OCI-LY7 (cell line): ENCODE measurements around the gene UBE2D1. TPM values are rescaled to one million over a fixed set of nuclear protein-coding genes. Genes with fewer than 3 reads are reported as not detected.

ENCODE experiments used
- BruUV-seq: library from RNA; stranded (reverse); fragments of 400-500 nt; replicated peaks from 2 replicates; lab custom pipeline; 2021; lab: Mats Ljungman, UMichigan
- CTCF ChIA-PET: fragments of 300-600 bp; sonication (Branson Sonifier 250); formaldehyde crosslinking; loops from one replicate; lab custom pipeline; 2022; ENCODE audit warnings: antibody characterized with exemption; ENCODE audit not compliant: unreplicated experiment; lab: Charles Lee
- POLR2A ChIA-PET: fragments of 300-600 bp; sonication (Branson Sonifier 250); formaldehyde crosslinking; loops from one replicate; lab custom pipeline; 2022; ENCODE audit warnings: antibody characterized with exemption; lab: Charles Lee
- DNase-seq: peaks from one replicate; pipeline ENCODE4 v3.0.0-alpha.2; 2015; ENCODE audit warnings: low spot score
- H2AFZ ChIP-seq: fragments of 200-600 bp; sonication (generic), shearing (Covaris generic); 2 replicates; pipeline ENCODE4 v1.6.1; 2014; ENCODE audit warnings: mild to moderate bottlenecking, antibody characterized with exemption, low read length, moderate library complexity
- H3K27ac ChIP-seq: fragments of 200-600 bp; sonication (generic); 2 replicates; pipeline ENCODE4 v1.5.1; 2014; ENCODE audit warnings: mixed run types, low read depth, mild to moderate bottlenecking, moderate library complexity, low read length, inconsistent platforms; ENCODE audit not compliant: poor library complexity, severe bottlenecking
- H3K36me3 ChIP-seq: fragments of 200-600 bp; sonication (generic); 2 replicates; pipeline ENCODE4 v1.6.1; 2014; ENCODE audit warnings: mild to moderate bottlenecking, antibody characterized with exemption, low read length, moderate library complexity, mixed read lengths; ENCODE audit not compliant: insufficient read depth
- H3K4me1 ChIP-seq: fragments of 200-600 bp; sonication (generic); 2 replicates; pipeline ENCODE4 v1.5.1; 2014; ENCODE audit warnings: mild to moderate bottlenecking, low read length; ENCODE audit not compliant: insufficient read depth, poor library complexity, severe bottlenecking
- H3K4me2 ChIP-seq: fragments of 200-600 bp; sonication (generic); 2 replicates; pipeline ENCODE4 v1.6.1; 2014; ENCODE audit warnings: mild to moderate bottlenecking, low read length
- H3K4me3 ChIP-seq: fragments of 200-600 bp; sonication (generic); 2 replicates; pipeline ENCODE4 v1.5.1; 2014; ENCODE audit warnings: mild to moderate bottlenecking, low read depth, low read length; ENCODE audit not compliant: poor library complexity, severe bottlenecking
- H3K79me2 ChIP-seq: fragments of 200-600 bp; sonication (generic); 2 replicates; pipeline ENCODE4 v1.6.1; 2016; ENCODE audit warnings: low read depth, mild to moderate bottlenecking, low read length, moderate library complexity, mixed read lengths; ENCODE audit not compliant: insufficient read depth
- H3K9me2 ChIP-seq: fragments of 200-600 bp; sonication (generic); 2 replicates; pipeline ENCODE4 v1.6.1; 2016; ENCODE audit warnings: mild to moderate bottlenecking, low read length, mixed read lengths; ENCODE audit not compliant: insufficient read depth
- H3K9me3 ChIP-seq: fragments of 200-600 bp; sonication (generic); 2 replicates; pipeline ENCODE4 v1.6.1; 2014; ENCODE audit warnings: mild to moderate bottlenecking, mixed run types, low read length, mixed read lengths
- H4K20me1 ChIP-seq: fragments of 200-600 bp; sonication (generic); 2 replicates; pipeline ENCODE4 v1.6.1; 2014; ENCODE audit warnings: mild to moderate bottlenecking, antibody characterized with exemption, low read length, moderate library complexity, mixed read lengths; ENCODE audit not compliant: insufficient read depth
- CTCF ChIP-seq: fragments of 200-600 bp; sonication (generic); conservative IDR thresholded peaks from 2 replicates; pipeline ENCODE4 v1.5.1; 2014; ENCODE audit warnings: mild to moderate bottlenecking, antibody characterized with exemption, low read length, moderate library complexity, mixed read lengths
- EZH2phosphoT487 ChIP-seq: fragments of 200-600 bp; sonication (generic); IDR thresholded peaks from 2 replicates; pipeline ENCODE4 v1.6.1; 2018; ENCODE audit warnings: low read depth, borderline replicate concordance, mild to moderate bottlenecking, mixed run types, antibody characterized with exemption, low read length, moderate library complexity, mixed read lengths
- intact Hi-C: fragments of 100-400 bp; cut with micrococcal nuclease; formaldehyde crosslinking; loops from one replicate; pipeline ENCODE4 v1.10.0; 2022; ENCODE audit not compliant: unreplicated experiment
- total RNA-seq, 2 experiments: library from RNA; depleted of rRNA in 1 of 2; stranded (reverse); fragments of >200 nt in 1 of 2; shearing (Covaris generic) in 1 of 2; gene quantifications; 2 replicates each; pipeline ENCODE4 v1.2.3, GENCODE V29; 2014 to 2022

Gene UBE2D1
- total RNA-seq, 2 experiments from 2014 or later = 6.8 to 10.0 TPM

GRCh38 chr10:58302254-58302653, 32.6 kb upstream of the UBE2D1 start:
- H3K9me2 ChIP-seq = no peaks in the 10 kb centered on the region
- H3K4me2 ChIP-seq = no peak overlapping the region
- BruUV-seq = no TSS peak
- ChIA-PET CTCF (no interaction called here), POLR2A (interaction anchor here (1.1 kb wide), 1 partner anchor 17 kb away, joined by 3 read pairs; no protein-coding TSS in a partner anchor)
- no peak for DNase-seq
- no peak overlapping the region for H2AFZ ChIP-seq
- H3K9me3 ChIP-seq = no peaks in the 10 kb centered on the region
- no peaks in the 10 kb centered on the region for H3K4me1 ChIP-seq
- no peak for TF ChIP-seq CTCF
- no peak for TF ChIP-seq EZH2phosphoT487
- no peaks in the 10 kb centered on the region for H3K79me2 ChIP-seq
- intact Hi-C loops = no loop called here
- no peaks in the 10 kb centered on the region; the same call in 1 of the 2 replicates for H4K20me1 ChIP-seq
- no peak overlapping the region for H3K27ac ChIP-seq
- no peaks in the 10 kb centered on the region for H3K36me3 ChIP-seq
- no peak overlapping the region for H3K4me3 ChIP-seq

GRCh38 chr10:58304099-58304633, 30.6 kb upstream of the UBE2D1 start:
- H3K36me3 ChIP-seq = no peaks in the 10 kb centered on the region
- ChIA-PET CTCF (no interaction called here), POLR2A (interaction anchor here (0.5 to 1.2 kb wide), 5 partner anchors 14 to 696 kb away, joined by 3 to 5 read pairs (median 3); no protein-coding TSS in a partner anchor)
- H3K4me1 ChIP-seq = no peaks in the 10 kb centered on the region
- H3K9me2 ChIP-seq = no peaks in the 10 kb centered on the region
- no peaks in the 10 kb centered on the region for H3K9me3 ChIP-seq
- no peak overlapping the region for H2AFZ ChIP-seq
- no peak overlapping the region for H3K4me2 ChIP-seq
- intact Hi-C loops = no loop called here
- no peak overlapping the region for H3K4me3 ChIP-seq
- no peak for TF ChIP-seq EZH2phosphoT487
- no peak for TF ChIP-seq CTCF
- H3K27ac ChIP-seq = no peak overlapping the region
- no TSS peak for BruUV-seq
- no peaks in the 10 kb centered on the region; the same call in 1 of the 2 replicates for H4K20me1 ChIP-seq
- no peak for DNase-seq
- H3K79me2 ChIP-seq = no peaks in the 10 kb centered on the region

GRCh38 chr10:58305821-58306220, 29.0 kb upstream of the UBE2D1 start:
- CTCF ChIA-PET = no interaction called here
- intact Hi-C loops = no loop called here
- no TSS peak for BruUV-seq

More at GRCh38 chr10:58305821-58306220, 29.0 kb upstream of the UBE2D1 start:
- Histone ChIP-seq H3K4me2 (no peak overlapping the region), H3K4me1 (no peaks in the 10 kb centered on the region), H3K27ac (no peak overlapping the region), H4K20me1 (no peaks in the 10 kb centered on the region; the same call in 1 of the 2 replicates), H3K79me2 (no peaks in the 10 kb centered on the region), H2AFZ (no peak overlapping the region), H3K36me3 (no peaks in the 10 kb centered on the region), H3K9me3 (no peaks in the 10 kb centered on the region), H3K4me3 (no peak overlapping the region), H3K9me2 (no peaks in the 10 kb centered on the region)
- POLR2A ChIA-PET = interaction anchor here (0.6 kb wide), 1 partner anchor 335 kb away, joined by 3 read pairs; no protein-coding TSS in a partner anchor
- no peak for TF ChIP-seq CTCF
- TF ChIP-seq EZH2phosphoT487 = no peak
- DNase-seq = no peak
